ENCODE data around the gene CLPTM1. TPM values are rescaled to one million over a fixed set of nuclear protein-coding genes. Genes with fewer than 3 reads are reported as not detected.
A peak's percentile ranks its signal among the peaks of the same experiment; 100 is the strongest.

CLPTM1 gene
- total and polyA plus RNA-seq, 9 of the 15 experiments (the other 6 are each of a cell fraction or from before 2014, with no cell fraction given) = 0.37 to 96.0 (median 27.5) TPM

GRCh38 chr19:44943801-44944249 is 11.4 kb upstream of the CLPTM1 start (continued):
- TF ChIP-seq, protein P1, sequence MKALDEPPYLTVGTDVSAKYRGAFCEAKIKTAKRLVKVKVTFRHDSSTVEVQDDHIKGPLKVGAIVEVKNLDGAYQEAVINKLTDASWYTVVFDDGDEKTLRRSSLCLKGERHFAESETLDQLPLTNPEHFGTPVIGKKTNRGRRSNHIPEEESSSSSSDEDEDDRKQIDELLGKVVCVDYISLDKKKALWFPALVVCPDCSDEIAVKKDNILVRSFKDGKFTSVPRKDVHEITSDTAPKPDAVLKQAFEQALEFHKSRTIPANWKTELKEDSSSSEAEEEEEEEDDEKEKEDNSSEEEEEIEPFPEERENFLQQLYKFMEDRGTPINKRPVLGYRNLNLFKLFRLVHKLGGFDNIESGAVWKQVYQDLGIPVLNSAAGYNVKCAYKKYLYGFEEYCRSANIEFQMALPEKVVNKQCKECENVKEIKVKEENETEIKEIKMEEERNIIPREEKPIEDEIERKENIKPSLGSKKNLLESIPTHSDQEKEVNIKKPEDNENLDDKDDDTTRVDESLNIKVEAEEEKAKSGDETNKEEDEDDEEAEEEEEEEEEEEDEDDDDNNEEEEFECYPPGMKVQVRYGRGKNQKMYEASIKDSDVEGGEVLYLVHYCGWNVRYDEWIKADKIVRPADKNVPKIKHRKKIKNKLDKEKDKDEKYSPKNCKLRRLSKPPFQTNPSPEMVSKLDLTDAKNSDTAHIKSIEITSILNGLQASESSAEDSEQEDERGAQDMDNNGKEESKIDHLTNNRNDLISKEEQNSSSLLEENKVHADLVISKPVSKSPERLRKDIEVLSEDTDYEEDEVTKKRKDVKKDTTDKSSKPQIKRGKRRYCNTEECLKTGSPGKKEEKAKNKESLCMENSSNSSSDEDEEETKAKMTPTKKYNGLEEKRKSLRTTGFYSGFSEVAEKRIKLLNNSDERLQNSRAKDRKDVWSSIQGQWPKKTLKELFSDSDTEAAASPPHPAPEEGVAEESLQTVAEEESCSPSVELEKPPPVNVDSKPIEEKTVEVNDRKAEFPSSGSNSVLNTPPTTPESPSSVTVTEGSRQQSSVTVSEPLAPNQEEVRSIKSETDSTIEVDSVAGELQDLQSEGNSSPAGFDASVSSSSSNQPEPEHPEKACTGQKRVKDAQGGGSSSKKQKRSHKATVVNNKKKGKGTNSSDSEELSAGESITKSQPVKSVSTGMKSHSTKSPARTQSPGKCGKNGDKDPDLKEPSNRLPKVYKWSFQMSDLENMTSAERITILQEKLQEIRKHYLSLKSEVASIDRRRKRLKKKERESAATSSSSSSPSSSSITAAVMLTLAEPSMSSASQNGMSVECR (CRISPR knock-in tag; IDR thresholded peaks at IDR 0.05) = peak; percentile 59; the same call in 1 of the 2 replicates
- TF ChIP-seq TCFL5 (CRISPR knock-in tag; conservative IDR thresholded peaks at IDR 0.05) (no peak), NFE2 (IDR thresholded peaks at IDR 0.05; ENCODE audit: low read depth) (peak; percentile 27; the same call in 1 of the 2 replicates), DEAF1 (CRISPR knock-in tag; IDR thresholded peaks at IDR 0.05) (no peak), NFRKB (IDR thresholded peaks at IDR 0.05; ENCODE audit: low read depth) (0 out of 2 replicates have a peak, but pooled peaks have one; percentile 37), ZNF140 (CRISPR knock-in tag; IDR thresholded peaks at IDR 0.05) (no peak), TRIM28 (IDR thresholded peaks at IDR 0.05) (no peak), GATAD2B (IDR thresholded peaks at IDR 0.05; ENCODE audit: borderline replicate concordance) (no peak), MTA3 (IDR thresholded peaks at IDR 0.05; ENCODE audit: borderline replicate concordance) (peak; percentile 81), ZKSCAN1 (IDR thresholded peaks at IDR 0.05; ENCODE audit: low read depth, low read length) (no peak), HBP1 (CRISPR knock-in tag; IDR thresholded peaks at IDR 0.05) (peak; percentile 32; the same call in 1 of the 2 replicates), OTX1 (CRISPR knock-in tag; IDR thresholded peaks at IDR 0.05) (no peak)
- TF ChIP-seq, protein P2, sequence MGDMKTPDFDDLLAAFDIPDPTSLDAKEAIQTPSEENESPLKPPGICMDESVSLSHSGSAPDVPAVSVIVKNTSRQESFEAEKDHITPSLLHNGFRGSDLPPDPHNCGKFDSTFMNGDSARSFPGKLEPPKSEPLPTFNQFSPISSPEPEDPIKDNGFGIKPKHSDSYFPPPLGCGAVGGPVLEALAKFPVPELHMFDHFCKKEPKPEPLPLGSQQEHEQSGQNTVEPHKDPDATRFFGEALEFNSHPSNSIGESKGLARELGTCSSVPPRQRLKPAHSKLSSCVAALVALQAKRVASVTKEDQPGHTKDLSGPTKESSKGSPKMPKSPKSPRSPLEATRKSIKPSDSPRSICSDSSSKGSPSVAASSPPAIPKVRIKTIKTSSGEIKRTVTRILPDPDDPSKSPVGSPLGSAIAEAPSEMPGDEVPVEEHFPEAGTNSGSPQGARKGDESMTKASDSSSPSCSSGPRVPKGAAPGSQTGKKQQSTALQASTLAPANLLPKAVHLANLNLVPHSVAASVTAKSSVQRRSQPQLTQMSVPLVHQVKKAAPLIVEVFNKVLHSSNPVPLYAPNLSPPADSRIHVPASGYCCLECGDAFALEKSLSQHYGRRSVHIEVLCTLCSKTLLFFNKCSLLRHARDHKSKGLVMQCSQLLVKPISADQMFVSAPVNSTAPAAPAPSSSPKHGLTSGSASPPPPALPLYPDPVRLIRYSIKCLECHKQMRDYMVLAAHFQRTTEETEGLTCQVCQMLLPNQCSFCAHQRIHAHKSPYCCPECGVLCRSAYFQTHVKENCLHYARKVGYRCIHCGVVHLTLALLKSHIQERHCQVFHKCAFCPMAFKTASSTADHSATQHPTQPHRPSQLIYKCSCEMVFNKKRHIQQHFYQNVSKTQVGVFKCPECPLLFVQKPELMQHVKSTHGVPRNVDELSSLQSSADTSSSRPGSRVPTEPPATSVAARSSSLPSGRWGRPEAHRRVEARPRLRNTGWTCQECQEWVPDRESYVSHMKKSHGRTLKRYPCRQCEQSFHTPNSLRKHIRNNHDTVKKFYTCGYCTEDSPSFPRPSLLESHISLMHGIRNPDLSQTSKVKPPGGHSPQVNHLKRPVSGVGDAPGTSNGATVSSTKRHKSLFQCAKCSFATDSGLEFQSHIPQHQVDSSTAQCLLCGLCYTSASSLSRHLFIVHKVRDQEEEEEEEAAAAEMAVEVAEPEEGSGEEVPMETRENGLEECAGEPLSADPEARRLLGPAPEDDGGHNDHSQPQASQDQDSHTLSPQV (IDR thresholded peaks at IDR 0.05) = peak; percentile 96

Data from K562 (cell line).